ENCODE results near the gene NOSTRIN.

NOSTRIN gene

GRCh38 chr2:168889635-168890005 is 87.2 kb downstream of the NOSTRIN start:
- DNase-seq: no peak

- DNase-seq: peak; percentile 84
These were observed 87.8 kb downstream of the NOSTRIN start, which contains the start of gene SPC25 for GRCh38 chr2:168890006-168890782. Gene SPC25 (minus strand): TSS chr2:168890430. CDS start chr2:168889519, 911 bp downstream.

DNA sequence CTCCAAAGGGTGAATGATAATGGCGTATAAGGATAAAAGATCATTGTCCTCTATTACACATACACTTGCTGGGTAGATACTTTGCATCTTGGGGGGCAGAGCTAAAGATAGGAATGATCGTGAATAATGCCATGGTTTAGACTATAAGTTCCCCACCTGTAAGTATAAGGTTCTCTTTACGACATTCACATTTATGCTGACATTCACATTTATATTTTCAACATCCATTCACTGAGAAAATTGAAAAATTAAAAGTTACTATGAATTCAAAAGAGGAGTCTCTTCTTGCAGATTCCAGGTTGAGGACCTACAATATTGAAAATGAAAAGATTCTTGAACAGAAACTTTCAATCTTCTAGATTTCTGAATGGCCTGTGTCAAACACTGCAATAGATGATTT is 89.9 kb downstream of the NOSTRIN start:
- DNase-seq: no peak

DNA sequence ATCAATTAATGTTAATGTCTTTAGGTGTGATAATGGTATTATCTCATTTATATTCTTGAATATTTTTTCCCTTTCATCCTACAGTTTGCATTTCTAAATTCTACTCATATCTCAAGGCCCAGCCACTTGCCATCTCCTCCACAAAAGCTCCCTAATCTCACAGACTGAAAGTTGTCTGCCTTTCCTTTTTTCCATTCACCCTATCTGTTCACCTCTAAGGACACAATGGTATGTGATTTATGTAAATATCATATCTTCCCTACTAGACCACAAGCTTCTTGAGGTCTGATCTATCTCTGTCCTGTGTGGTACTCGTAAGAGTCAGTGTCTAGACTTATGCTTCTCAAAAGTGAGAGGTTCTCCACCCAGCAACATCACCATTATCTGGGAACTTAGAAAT is 91.7 kb downstream of the NOSTRIN start:
- no peak for DNase-seq

GRCh38 chr2:168894720-168895119 is 92.3 kb downstream of the NOSTRIN start:
- no peak for DNase-seq

DNA sequence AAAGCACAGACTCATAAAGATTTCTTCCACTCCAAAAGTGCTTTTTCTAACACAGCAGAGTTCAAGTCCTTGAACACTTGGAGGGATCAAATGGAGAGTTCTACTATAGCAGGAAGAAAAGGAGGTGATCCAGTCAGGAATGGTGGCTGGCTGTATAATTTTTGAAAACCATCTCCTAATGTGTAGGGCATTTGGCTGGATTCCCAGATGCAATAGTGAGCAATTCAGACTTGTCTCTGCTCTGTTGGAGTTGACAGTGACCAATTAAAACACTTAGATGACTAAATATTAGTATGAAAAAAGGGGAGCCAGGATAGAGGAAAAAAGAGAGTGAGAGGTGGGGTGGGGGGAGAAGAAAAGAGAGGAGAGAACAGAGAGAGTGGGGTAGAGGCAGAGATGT is 93.3 kb downstream of the NOSTRIN start:
- DNase-seq: no peak

GRCh38 chr2:168896783-168897182 is 94.3 kb downstream of the NOSTRIN start:
- no peak for DNase-seq

DNA sequence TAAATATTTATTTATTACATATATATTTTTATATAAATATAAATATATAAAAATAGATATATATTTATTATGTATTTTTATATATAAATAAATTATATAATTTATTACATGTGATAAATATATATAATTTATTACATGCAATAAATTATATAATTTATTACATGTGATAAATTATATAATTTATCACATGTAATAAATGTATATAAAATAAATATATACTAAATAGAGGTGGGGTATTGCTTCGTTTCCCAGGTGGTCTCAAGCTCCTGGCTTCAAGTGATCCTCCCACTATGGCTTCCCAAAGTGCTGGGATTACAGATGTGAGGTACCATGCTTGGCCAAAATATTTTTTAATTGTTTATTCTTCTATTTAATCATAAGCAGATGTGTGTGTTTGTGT is 95.0 kb downstream of the NOSTRIN start:
- DNase-seq: no peak

GRCh38 chr2:168901003-168901402 is 98.6 kb downstream of the NOSTRIN start, which contains the start of gene G6PC2:
Gene G6PC2 (plus strand): TSS chr2:168901291. CDS start chr2:168901332, 41 bp downstream.
- DNase-seq: no peak

DNA sequence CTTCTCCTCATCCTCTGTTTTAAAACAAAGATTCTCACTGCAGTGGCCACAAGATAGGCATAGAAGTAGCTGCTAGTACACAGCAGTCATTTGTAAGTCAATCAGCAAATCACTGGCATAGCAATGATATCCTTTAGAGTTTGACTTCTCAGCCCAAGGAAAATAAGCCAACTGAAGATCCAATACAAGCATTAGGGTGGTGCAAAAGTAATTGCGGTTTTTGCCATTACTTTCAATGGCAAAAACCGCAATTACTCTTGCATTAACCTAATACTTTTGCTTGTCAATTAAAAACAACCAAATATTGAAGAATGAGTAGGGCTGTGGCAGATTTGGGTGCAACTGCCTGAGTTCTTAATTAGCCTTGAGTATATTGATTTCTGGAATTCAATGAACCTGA is 101.5 kb downstream of the NOSTRIN start:
- DNase-seq: no peak

GRCh38 chr2:168904358-168904757 is 101.9 kb downstream of the NOSTRIN start:
- no peak for DNase-seq

DNA sequence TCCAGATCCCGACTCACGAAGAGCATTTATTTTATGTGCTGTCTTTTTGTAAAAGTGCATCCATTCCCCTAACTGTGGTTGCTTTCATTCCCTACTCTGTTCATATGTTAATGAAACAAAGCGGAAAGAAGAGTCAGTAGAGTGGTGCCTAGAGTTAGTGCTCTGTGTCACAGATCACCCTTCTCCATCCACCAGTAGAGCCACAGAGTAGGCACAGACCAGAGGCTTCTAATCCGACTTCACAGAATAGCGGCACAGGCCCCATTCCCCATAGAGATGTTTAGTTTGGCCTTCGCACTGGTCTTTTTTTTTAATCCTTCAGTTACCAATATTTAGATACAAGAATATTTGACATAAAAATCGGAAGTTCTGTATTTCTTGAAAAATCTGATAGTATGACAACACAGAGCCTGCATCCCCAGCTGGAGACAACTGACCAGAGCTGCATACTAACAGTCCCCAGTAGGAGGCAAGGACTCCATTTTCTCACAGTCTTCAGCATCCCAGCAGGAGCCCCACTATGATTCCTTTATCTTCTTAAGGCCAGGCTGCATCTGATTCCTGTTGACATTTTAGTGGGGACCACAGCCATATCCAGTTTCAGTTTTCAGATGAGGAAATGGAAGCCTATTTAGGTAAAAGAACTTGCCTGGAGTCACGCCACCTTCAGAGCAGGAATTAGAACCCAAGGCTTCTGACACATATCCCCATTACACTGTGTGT is 105.7 kb downstream of the NOSTRIN start:
- DNase-seq: no peak

DNA sequence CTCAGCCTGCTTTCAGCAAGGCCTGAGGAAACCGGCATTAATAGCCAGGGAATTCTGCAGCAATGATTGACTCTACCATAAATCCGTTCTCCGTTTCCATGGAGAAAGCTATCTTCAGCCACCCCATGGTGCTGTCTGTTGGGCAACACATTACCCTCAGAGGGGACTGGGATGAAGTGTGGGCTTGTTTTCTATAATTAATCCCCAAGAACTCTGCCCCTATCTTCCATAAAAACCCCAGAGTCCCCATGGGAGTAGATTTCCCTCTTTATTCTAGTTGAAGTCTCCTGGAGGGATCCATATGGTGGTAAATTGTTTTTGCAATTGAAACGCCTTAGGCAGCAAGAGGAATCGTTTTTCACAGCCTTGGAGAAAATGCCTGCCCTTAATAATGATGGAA is 107.9 kb downstream of the NOSTRIN start:
- DNase-seq: no peak

DNA sequence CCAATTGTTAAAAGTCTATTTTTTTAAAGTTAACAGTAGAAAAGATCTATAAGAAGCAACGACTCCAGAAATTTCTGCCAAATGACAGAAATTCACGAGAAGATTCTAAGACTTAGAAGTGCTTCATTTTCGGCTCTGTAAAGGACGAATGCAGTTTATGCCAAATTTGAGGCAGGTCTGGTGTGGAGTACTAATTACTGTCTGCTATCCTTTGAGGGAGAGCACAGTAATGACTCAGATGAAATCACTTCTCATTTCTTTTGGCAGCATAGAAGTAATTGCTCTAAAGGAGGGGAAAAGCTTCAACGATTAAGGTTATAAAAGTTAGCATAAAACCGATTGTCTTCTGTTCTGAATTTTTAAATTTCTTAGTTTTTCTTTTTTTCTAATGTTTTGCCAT is 110.0 kb downstream of the NOSTRIN start:
- no peak for DNase-seq

- no peak for DNase-seq
These were observed 110.5 kb downstream of the NOSTRIN start for GRCh38 chr2:168912901-168913369.

GRCh38 chr2:168913495-168913894 is 111.1 kb downstream of the NOSTRIN start:
- DNase-seq: no peak

Measured in CD4-positive, alpha-beta T cell treated with Interleukin-6 for 4 hours (primary cell).